H1 (cell line): Measurements from ENCODE around the gene IQGAP3. TPM values are rescaled to one million over a fixed set of nuclear protein-coding genes. Genes with fewer than 3 reads are reported as not detected.

Experiments used
- CTCF ChIA-PET: fragments of 300-600 bp; sonication (Branson Sonifier 250); formaldehyde crosslinking; loops from one replicate; lab custom pipeline; 2021; ENCODE audit not compliant: partially characterized antibody; lab: Charles Lee
- POLR2A ChIA-PET: fragments of 300-600 bp; sonication (Branson Sonifier 250); formaldehyde crosslinking; loops from one replicate; lab custom pipeline; 2021; ENCODE audit warnings: inconsistent platforms; ENCODE audit not compliant: partially characterized antibody; lab: Charles Lee
- DNase-seq, 2 experiments: peaks; one replicate each; pipeline versions ENCODE4 v3.0.0 to v3.0.0-alpha.2; 2010 to 2022; ENCODE audit warnings: low spot score in 2 of 2, low read depth in 1 of 2, mixed read lengths in 1 of 2
- FAIRE-seq: peaks from 2 replicates; lab custom pipeline; 2011; peaks lifted over from hg19 to GRCh38; lab: Jason Lieb, UNC
- H2AFZ ChIP-seq: 2 replicates; pipeline ENCODE4 v1.8.1; 2012; ENCODE audit warnings: low read length, inconsistent platforms
- H2AK5ac ChIP-seq: 2 replicates; pipeline ENCODE4 v1.6.1; 2013; ENCODE audit warnings: low read depth, low read length
- H2BK120ac ChIP-seq: replicated peaks from 2 replicates; pipeline ENCODE3; 2013; ENCODE audit warnings: low read depth, low read length, inconsistent platforms
- H2BK12ac ChIP-seq: 2 replicates; pipeline ENCODE4 v1.6.1; 2013; ENCODE audit warnings: low read depth, low read length
- H2BK15ac ChIP-seq: 2 replicates; pipeline ENCODE4 v1.6.1; 2013; ENCODE audit warnings: low read length
- H2BK20ac ChIP-seq: 2 replicates; pipeline ENCODE4 v1.6.1; 2013; ENCODE audit warnings: low read length
- H2BK5ac ChIP-seq: 2 replicates; pipeline ENCODE4 v1.6.1; 2013; ENCODE audit warnings: low read depth, low read length
- H3K14ac ChIP-seq: 2 replicates; pipeline ENCODE4 v1.6.1; 2013; ENCODE audit warnings: inconsistent platforms; ENCODE audit not compliant: insufficient read length
- H3K18ac ChIP-seq: 2 replicates; pipeline ENCODE4 v1.6.1; 2013; ENCODE audit warnings: low read length; ENCODE audit errors: extremely low read depth
- H3K23ac ChIP-seq: 2 replicates; pipeline ENCODE4 v1.6.1; 2013; ENCODE audit warnings: inconsistent platforms; ENCODE audit not compliant: insufficient read length
- H3K23me2 ChIP-seq: 2 replicates; pipeline ENCODE4 v1.6.1; 2013; ENCODE audit warnings: low read depth, low read length
- H3K27ac ChIP-seq: 2 replicates; pipeline ENCODE4 v1.6.1; 2011; ENCODE audit warnings: low read depth, low read length, inconsistent platforms
- H3K27me3 ChIP-seq, 4 experiments: replicated peaks in 1 of 4; 1 replicate in 1 of 4; 2 replicates in 3 of 4; pipeline versions ENCODE4 v1.6.1 to v1.8.1; 2011 to 2013; ENCODE audit warnings: low read length in 3 of 4, mild to moderate bottlenecking in 3 of 4, inconsistent platforms in 2 of 4, mixed read lengths in 2 of 4, moderate library complexity in 1 of 4; ENCODE audit not compliant: control insufficient read depth in 3 of 4, insufficient read depth in 3 of 4; ENCODE audit errors: extremely low read depth in 1 of 4
- H3K36me3 ChIP-seq, 4 experiments: 2 replicates each; pipeline versions ENCODE4 v1.6.1 to v1.8.1; 2011 to 2013; ENCODE audit warnings: mild to moderate bottlenecking in 4 of 4, low read length in 3 of 4, moderate library complexity in 2 of 4, control low read depth in 1 of 4, inconsistent platforms in 1 of 4; ENCODE audit not compliant: insufficient read depth in 4 of 4, control insufficient read depth in 2 of 4
- H3K4ac ChIP-seq: replicated peaks from 2 replicates; pipeline ENCODE3; 2013; ENCODE audit warnings: low read length, low read depth, mixed read lengths, inconsistent platforms; ENCODE audit not compliant: insufficient read length
- H3K4me1 ChIP-seq, 4 experiments: replicated peaks in 1 of 4; 1 replicate in 1 of 4; 2 replicates in 3 of 4; pipeline versions ENCODE4 v1.6.1 to v1.8.1; 2011 to 2013; ENCODE audit warnings: low read length in 3 of 4, inconsistent platforms in 2 of 4, mixed read lengths in 1 of 4; ENCODE audit not compliant: insufficient read depth in 4 of 4, control insufficient read depth in 3 of 4
- H3K4me2 ChIP-seq, 2 experiments: 2 replicates each; pipeline versions ENCODE4 v1.6.1 to v1.8.1; 2011 to 2013; ENCODE audit warnings: low read depth in 2 of 2, low read length in 2 of 2, control low read depth in 1 of 2, inconsistent platforms in 1 of 2, mild to moderate bottlenecking in 1 of 2; ENCODE audit not compliant: insufficient read depth in 1 of 2
- H3K4me3 ChIP-seq, 4 experiments: fragments of 200-600, 300-600 bp in 1 of 4; sonication (generic), shearing (Covaris generic), sonication (Bioruptor Twin) in 1 of 4; 2 replicates each; pipeline versions ENCODE4 v1.5.1 to v1.8.1; 2011 to 2016; ENCODE audit warnings: low read length in 4 of 4, low read depth in 3 of 4, control low read depth in 2 of 4, inconsistent platforms in 2 of 4, mild to moderate bottlenecking in 2 of 4, mixed read lengths in 1 of 4, moderate library complexity in 1 of 4; ENCODE audit not compliant: insufficient read depth in 2 of 4; ENCODE audit errors: extremely low read depth in 1 of 4
- H3K56ac ChIP-seq: replicated peaks from 2 replicates; pipeline ENCODE3; 2013; ENCODE audit warnings: low read depth, mild to moderate bottlenecking, mixed read lengths, low read length, inconsistent platforms; ENCODE audit not compliant: insufficient read length
- H3K79me1 ChIP-seq: 2 replicates; pipeline ENCODE4 v1.6.1; 2013; ENCODE audit warnings: low read depth, low read length, control low read depth
- H3K79me2 ChIP-seq, 2 experiments: 2 replicates each; pipeline versions ENCODE4 v1.6.1 to v1.8.1; 2012 to 2013; ENCODE audit warnings: low read length in 2 of 2, mild to moderate bottlenecking in 2 of 2, inconsistent platforms in 1 of 2; ENCODE audit not compliant: insufficient read depth in 2 of 2, control insufficient read depth in 1 of 2
- H3K9ac ChIP-seq, 4 experiments: replicated peaks in 1 of 4; 1 replicate in 1 of 4; 2 replicates in 3 of 4; pipeline versions ENCODE4 v1.6.1 to v1.8.1; 2011 to 2013; ENCODE audit warnings: low read depth in 3 of 4, low read length in 3 of 4, control low read depth in 2 of 4, mild to moderate bottlenecking in 2 of 4, moderate library complexity in 2 of 4, inconsistent platforms in 1 of 4; ENCODE audit errors: extremely low read depth in 1 of 4
- H3K9me3 ChIP-seq, 2 experiments: 2 replicates each; pipeline versions ENCODE4 v1.6.1 to v1.8.1; 2012 to 2013; ENCODE audit warnings: mild to moderate bottlenecking in 2 of 2, moderate library complexity in 2 of 2, control low read depth in 1 of 2, inconsistent platforms in 1 of 2, low read depth in 1 of 2, low read length in 1 of 2, mixed read lengths in 1 of 2; ENCODE audit not compliant: insufficient read depth in 2 of 2
- H4K20me1 ChIP-seq, 2 experiments: replicated peaks in 1 of 2; 2 replicates each; pipeline versions ENCODE3 to v1.8.1; 2011 to 2013; ENCODE audit warnings: inconsistent platforms in 2 of 2, low read length in 2 of 2, mild to moderate bottlenecking in 1 of 2; ENCODE audit not compliant: insufficient read depth in 2 of 2, control insufficient read depth in 1 of 2
- H4K5ac ChIP-seq: 2 replicates; pipeline ENCODE4 v1.6.1; 2013; ENCODE audit warnings: low read length, low read depth, mixed read lengths, inconsistent platforms; ENCODE audit not compliant: insufficient read length
- H4K8ac ChIP-seq: 2 replicates; pipeline ENCODE4 v1.8.0; 2013; ENCODE audit warnings: mild to moderate bottlenecking, moderate library complexity, low read length, inconsistent platforms; ENCODE audit not compliant: insufficient read depth; ENCODE audit errors: extremely low read depth
- H4K91ac ChIP-seq: replicated peaks from 2 replicates; pipeline ENCODE3; 2013; ENCODE audit warnings: low read length, mixed read lengths, inconsistent platforms; ENCODE audit not compliant: insufficient read length
- JUN ChIP-seq: IDR thresholded peaks from 2 replicates; pipeline ENCODE4 v1.6.1; 2011; ENCODE audit warnings: low read depth, mild to moderate bottlenecking, improper control_type of control experiment, low read length
- RAD21 ChIP-seq, 2 experiments: IDR thresholded peaks in 1 of 2; conservative IDR thresholded peaks in 1 of 2; 2 replicates each; pipeline ENCODE4 v1.6.1; 2011; ENCODE audit warnings: low read depth in 2 of 2, low read length in 2 of 2, improper control_type of control experiment in 1 of 2, inconsistent platforms in 1 of 2, mild to moderate bottlenecking in 1 of 2, moderate library complexity in 1 of 2
- SP1 ChIP-seq: IDR thresholded peaks from 2 replicates; pipeline ENCODE4 v1.6.1; 2011; ENCODE audit warnings: low read depth, low read length
- WGBS, 2 experiments: shearing (Covaris generic) in 1 of 2; methylation state at CpG; one replicate each; pipeline versions ENCODE4 v1.1.6 to v1.1.7; 2013 to 2015; ENCODE audit warnings: low lambda C conversion rate in 2 of 2, mixed read lengths in 2 of 2, inconsistent platforms in 1 of 2, low coverage in 1 of 2, missing lambda C conversion rate in 1 of 2; ENCODE audit not compliant: insufficient replicate concordance in 2 of 2, insufficient coverage in 1 of 2, insufficient read length in 1 of 2; ENCODE audit errors: extremely low coverage in 1 of 2, missing lambda C conversion rate in 1 of 2; 5-methylcytosine and 5-hydroxymethylcytosine counted together
- polyA plus RNA-seq, 7 experiments: library from polyadenylated mRNA; depleted of rRNA in 3 of 7; stranded (reverse) in 5 of 7; unstranded in 2 of 7; fragments of >200 nt in 5 of 7; fragments of 200-250 nt in 2 of 7; gene quantifications; 1 replicate in 5 of 7; 2 replicates in 1 of 7; 4 replicates in 1 of 7; pipeline versions ENCODE4 v1.2.1 to v1.2.3, GENCODE V29; 2011 to 2013; ENCODE audit warnings: missing spikeins in 2 of 7, mixed read lengths in 2 of 7
- total RNA-seq: library from RNA; stranded (reverse); fragmentation: NEBNext Ultra II Directional; extraction: Animal tissue kit (Norgen Biotek cat#: 25700); gene quantifications from 2 replicates; pipeline ENCODE4 v1.2.1, GENCODE V29; 2021
- TF ChIP-seq, protein P1 (sequence below), 3 experiments: IDR thresholded peaks; 1 replicate in 2 of 3; 2 replicates in 1 of 3; pipeline versions ENCODE4 v1.5.1 to v1.6.1; 2011; ENCODE audit warnings: low read length in 3 of 3, mild to moderate bottlenecking in 3 of 3, inconsistent platforms in 2 of 3, low read depth in 1 of 3, moderate library complexity in 1 of 3; ENCODE audit not compliant: insufficient read depth in 1 of 3; ENCODE audit errors: control extremely low read depth in 1 of 3

The IQGAP3 gene
- total and polyA plus RNA-seq, 2 of the 8 experiments (the other 6 are each of a cell fraction or from before 2014, with no cell fraction given) = 14.6 to 22.3 TPM

DNA sequence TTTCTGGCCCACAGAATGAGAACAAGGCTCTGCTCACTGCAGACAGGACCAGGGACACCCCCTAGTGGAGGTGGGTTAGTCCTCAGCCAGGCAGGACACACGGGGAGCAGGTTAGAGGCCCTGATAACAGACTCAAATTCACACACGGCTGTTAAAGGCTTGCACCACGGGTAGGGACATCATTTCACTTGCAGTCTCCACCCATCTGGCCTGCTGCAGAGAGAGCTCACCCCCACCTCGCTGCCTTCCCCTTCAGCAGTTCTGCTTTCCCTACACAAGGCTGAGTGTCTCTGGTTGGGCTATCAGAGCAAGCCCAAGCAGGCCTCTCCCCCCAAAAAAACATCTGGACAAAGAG lies 92.4 kb downstream of the IQGAP3 start:
- TF ChIP-seq, protein P1, sequence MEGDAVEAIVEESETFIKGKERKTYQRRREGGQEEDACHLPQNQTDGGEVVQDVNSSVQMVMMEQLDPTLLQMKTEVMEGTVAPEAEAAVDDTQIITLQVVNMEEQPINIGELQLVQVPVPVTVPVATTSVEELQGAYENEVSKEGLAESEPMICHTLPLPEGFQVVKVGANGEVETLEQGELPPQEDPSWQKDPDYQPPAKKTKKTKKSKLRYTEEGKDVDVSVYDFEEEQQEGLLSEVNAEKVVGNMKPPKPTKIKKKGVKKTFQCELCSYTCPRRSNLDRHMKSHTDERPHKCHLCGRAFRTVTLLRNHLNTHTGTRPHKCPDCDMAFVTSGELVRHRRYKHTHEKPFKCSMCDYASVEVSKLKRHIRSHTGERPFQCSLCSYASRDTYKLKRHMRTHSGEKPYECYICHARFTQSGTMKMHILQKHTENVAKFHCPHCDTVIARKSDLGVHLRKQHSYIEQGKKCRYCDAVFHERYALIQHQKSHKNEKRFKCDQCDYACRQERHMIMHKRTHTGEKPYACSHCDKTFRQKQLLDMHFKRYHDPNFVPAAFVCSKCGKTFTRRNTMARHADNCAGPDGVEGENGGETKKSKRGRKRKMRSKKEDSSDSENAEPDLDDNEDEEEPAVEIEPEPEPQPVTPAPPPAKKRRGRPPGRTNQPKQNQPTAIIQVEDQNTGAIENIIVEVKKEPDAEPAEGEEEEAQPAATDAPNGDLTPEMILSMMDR (IDR thresholded peaks at IDR 0.05; ENCODE audit: control extremely low read depth in 1 of 3, insufficient read depth in 1 of 3, low read depth in 1 of 3, low read length in 3 of 3) = peak; percentile 30 to 34 (median 33); a peak in 3 of 4 replicates
- TF ChIP-seq SP1 = no peak
- TF ChIP-seq JUN = no peak
- TF ChIP-seq RAD21 (IDR thresholded peaks at IDR 0.05 in 1 of 2, conservative IDR thresholded peaks at IDR 0.05 in 1 of 2; ENCODE audit: low read depth in 2 of 2, low read length in 2 of 2) = peak in 1 of 2 experiments; percentile 37; a peak in 2 of 4 replicates
- TF ChIP-seq, all 59 proteins: peak for 2
- Histone ChIP-seq H3K14ac (no peak overlapping the region), H3K79me1 (peaks cover 2% of the 10 kb centered on the region), H4K5ac (no peak overlapping the region), H3K23me2 (no peaks in the 10 kb centered on the region), H2BK12ac (0 out of 2 replicates have a peak overlapping the region, but pooled peaks have one; percentile 9), H3K27ac (no peak overlapping the region), H3K36me3 (peaks cover 5 to 33% (median 12%) of the 10 kb centered on the region in 4 experiments; a peak in 7 of 8 replicates), H3K9me3 (no peaks in the 10 kb centered on the region), H2BK5ac (peak overlapping the region; percentile 17; the same call in 1 of the 2 replicates), H3K79me2 (peaks cover 0 to 4% of the 10 kb centered on the region in 2 experiments; a peak in 1 of 4 replicates), H3K4me3 (no peak overlapping the region), H3K4me1 (peaks cover 0 to 16% (median 11%) of the 10 kb centered on the region in 4 experiments; a peak in 6 of 7 replicates), H3K56ac (no peak overlapping the region), H3K27me3 (no peaks in the 10 kb centered on the region; a peak in 1 of 7 replicates), H2AFZ (no peak overlapping the region), H3K4me2 (no peak overlapping the region), H2BK20ac (no peak overlapping the region), H3K9ac (no peak overlapping the region), H2AK5ac (no peak overlapping the region), H3K4ac (no peak overlapping the region), H2BK120ac (no peak overlapping the region), H4K20me1 (peaks cover 3 to 8% of the 10 kb centered on the region in 2 experiments), H4K91ac (no peak overlapping the region), H3K18ac (no peak overlapping the region), H4K8ac (no peak overlapping the region), H2BK15ac (no peak overlapping the region), H3K23ac (no peak overlapping the region)
- POLR2A ChIA-PET = interaction anchor here (0.5 to 16.1 kb wide), 6 partner anchors 9 to 111 kb away, joined by 3 to 166 read pairs (median 5); partner anchors contain the start of genes MEF2D and NAXE
- DNase-seq (no peak), FAIRE-seq (no peak)
- WGBS, 2 experiments = 74% methylated on average over 4 of the region's 4 CpGs; no CpG with 5 or more reads in 1 of the 2 experiments
- CTCF ChIA-PET = interaction anchor here (0.5 to 9.3 kb wide), 31 partner anchors 10 to 337 kb away, joined by 3 to 236 read pairs (median 5); partner anchors contain the start of genes GPATCH4 and MEF2D
